PC-3 (cell line): ENCODE data around the gene PINLYP. TPM values are rescaled to one million over a fixed set of nuclear protein-coding genes. Genes with fewer than 3 reads are reported as not detected.

ENCODE experiments used
- ATAC-seq: fragments of 200-7000 bp; cut with Tn5 transposase; 2 replicates; pipeline ENCODE4 v1.9.1; 2020; ENCODE audit warnings: mild to moderate bottlenecking, moderate library complexity
- BruUV-seq: library from RNA; stranded (reverse); fragments of 400-500 nt; replicated peaks from 2 replicates; lab custom pipeline; 2021; lab: Mats Ljungman, UMichigan
- CTCF ChIA-PET: fragments of 300-600 bp; sonication (Branson Sonifier 250); formaldehyde crosslinking; loops from one replicate; lab custom pipeline; 2022; ENCODE audit warnings: antibody characterized with exemption; lab: Charles Lee
- POLR2A ChIA-PET: fragments of 300-600 bp; sonication (Branson Sonifier 250); formaldehyde crosslinking; loops from one replicate; lab custom pipeline; 2022; ENCODE audit warnings: antibody characterized with exemption; ENCODE audit not compliant: unreplicated experiment; lab: Charles Lee
- DNase-seq: peaks from one replicate; pipeline ENCODE4 v3.0.0-alpha.2; 2015
- H2AFZ ChIP-seq: fragments of 300-600 bp; sonication (generic); 2 replicates; pipeline ENCODE4 v1.6.0; 2016; ENCODE audit warnings: antibody characterized with exemption, low read length
- H3F3A ChIP-seq: fragments of 300-600 bp; sonication (generic); one replicate; pipeline ENCODE4 v1.6.0; 2017; ENCODE audit warnings: antibody characterized with exemption, low read length, control low read depth, mild to moderate bottlenecking; ENCODE audit not compliant: unreplicated experiment
- H3K27ac ChIP-seq: fragments of 300-600 bp; sonication (generic); 2 replicates; pipeline ENCODE4 v1.5.1; 2016; ENCODE audit warnings: mild to moderate bottlenecking, low read length
- H3K27me3 ChIP-seq: fragments of 300-600 bp; sonication (generic); 2 replicates; pipeline ENCODE4 v1.6.1; 2016; ENCODE audit warnings: low read length, mixed read lengths
- H3K36me3 ChIP-seq: fragments of 300-600 bp; sonication (generic); 2 replicates; pipeline ENCODE4 v1.6.1; 2016; ENCODE audit warnings: low read depth, mixed run types, low read length, mixed read lengths
- H3K4me1 ChIP-seq: fragments of 300-600 bp; sonication (generic); 2 replicates; pipeline ENCODE4 v1.5.1; 2016; ENCODE audit warnings: low read length; ENCODE audit not compliant: insufficient read depth
- H3K4me2 ChIP-seq: fragments of 300-600 bp; sonication (generic); 2 replicates; pipeline ENCODE4 v1.6.0; 2016; ENCODE audit warnings: low read length
- H3K4me3 ChIP-seq: fragments of 300-600 bp; sonication (generic); 2 replicates; pipeline ENCODE4 v1.5.1; 2016; ENCODE audit warnings: mild to moderate bottlenecking, low read length, mixed read lengths
- H3K79me2 ChIP-seq: fragments of 300-600 bp; sonication (generic); 2 replicates; pipeline ENCODE4 v1.6.1; 2017; ENCODE audit warnings: low read length, mixed read lengths
- H3K9ac ChIP-seq: fragments of 300-600 bp; sonication (generic); 2 replicates; pipeline ENCODE4 v1.6.0; 2016; ENCODE audit warnings: mild to moderate bottlenecking, low read length
- H3K9me2 ChIP-seq: fragments of 300-600 bp; sonication (generic); replicated peaks from 2 replicates; pipeline ENCODE4 v1.6.1; 2016; ENCODE audit warnings: mixed run types, low read length, mixed read lengths
- H3K9me3 ChIP-seq: fragments of 300-600 bp; sonication (generic); 2 replicates; pipeline ENCODE4 v1.6.1; 2016; ENCODE audit warnings: low read length, mixed read lengths
- H4K20me1 ChIP-seq: fragments of 300-600 bp; sonication (generic); 2 replicates; pipeline ENCODE4 v1.6.1; 2016; ENCODE audit warnings: low read length, mixed read lengths
- EZH2 ChIP-seq: fragments of 300-600 bp; sonication (generic); IDR thresholded peaks from one replicate; pipeline ENCODE4 v1.6.1; 2017; ENCODE audit warnings: antibody characterized with exemption, mild to moderate bottlenecking, low read length; ENCODE audit not compliant: unreplicated experiment
- EZH2phosphoT487 ChIP-seq: fragments of 300-600 bp; sonication (generic); IDR thresholded peaks from 2 replicates; pipeline ENCODE4 v1.6.1; 2018; ENCODE audit warnings: mild to moderate bottlenecking, antibody characterized with exemption, low read length, borderline replicate concordance
- intact Hi-C: fragments of 100-400 bp; cut with micrococcal nuclease; formaldehyde crosslinking; loops from 2 replicates; pipeline ENCODE4 v1.9.0; 2023
- total RNA-seq: library from RNA; depleted of rRNA; stranded (reverse); fragments of >200 nt; gene quantifications from 2 replicates; pipeline ENCODE4 v1.2.3, GENCODE V29; 2014
- TF ChIP-seq, protein P1 (sequence below): fragments of 300-600 bp; sonication (generic); conservative IDR thresholded peaks from 2 replicates; pipeline ENCODE4 v1.5.1; 2017; ENCODE audit warnings: antibody characterized with exemption, low read depth, mild to moderate bottlenecking, low read length

Gene PINLYP
- total RNA-seq, 1 experiment from 2014 or later, result 0.18 TPM

- Histone ChIP-seq H3K9ac (no peak overlapping the region), H3F3A (no peaks in the 10 kb centered on the region), H2AFZ (no peak overlapping the region), H3K4me1 (peaks cover 11% of the 10 kb centered on the region), H3K9me3 (no peaks in the 10 kb centered on the region), H3K79me2 (peaks cover 32% of the 10 kb centered on the region), H3K27ac (no peak overlapping the region), H4K20me1 (no peaks in the 10 kb centered on the region), H3K36me3 (no peaks in the 10 kb centered on the region), H3K4me3 (no peak overlapping the region), H3K27me3 (no peaks in the 10 kb centered on the region), H3K4me2 (no peak overlapping the region), H3K9me2 (no peaks in the 10 kb centered on the region)
- intact Hi-C loops, result no loop called here
- TF ChIP-seq EZH2 (no peak), EZH2phosphoT487 (no peak)
- TF ChIP-seq, protein P1, sequence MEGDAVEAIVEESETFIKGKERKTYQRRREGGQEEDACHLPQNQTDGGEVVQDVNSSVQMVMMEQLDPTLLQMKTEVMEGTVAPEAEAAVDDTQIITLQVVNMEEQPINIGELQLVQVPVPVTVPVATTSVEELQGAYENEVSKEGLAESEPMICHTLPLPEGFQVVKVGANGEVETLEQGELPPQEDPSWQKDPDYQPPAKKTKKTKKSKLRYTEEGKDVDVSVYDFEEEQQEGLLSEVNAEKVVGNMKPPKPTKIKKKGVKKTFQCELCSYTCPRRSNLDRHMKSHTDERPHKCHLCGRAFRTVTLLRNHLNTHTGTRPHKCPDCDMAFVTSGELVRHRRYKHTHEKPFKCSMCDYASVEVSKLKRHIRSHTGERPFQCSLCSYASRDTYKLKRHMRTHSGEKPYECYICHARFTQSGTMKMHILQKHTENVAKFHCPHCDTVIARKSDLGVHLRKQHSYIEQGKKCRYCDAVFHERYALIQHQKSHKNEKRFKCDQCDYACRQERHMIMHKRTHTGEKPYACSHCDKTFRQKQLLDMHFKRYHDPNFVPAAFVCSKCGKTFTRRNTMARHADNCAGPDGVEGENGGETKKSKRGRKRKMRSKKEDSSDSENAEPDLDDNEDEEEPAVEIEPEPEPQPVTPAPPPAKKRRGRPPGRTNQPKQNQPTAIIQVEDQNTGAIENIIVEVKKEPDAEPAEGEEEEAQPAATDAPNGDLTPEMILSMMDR, result no peak
- POLR2A ChIA-PET, result no interaction called here
- no TSS peak for BruUV-seq
- CTCF ChIA-PET, result no interaction called here
- ATAC-seq (no peak), DNase-seq (no peak)
Measured at GRCh38 chr19:43592800-43593350, 17.3 kb downstream of the PINLYP start.

- H3F3A ChIP-seq, result no peaks in the 10 kb centered on the region
- H3K79me2 ChIP-seq, result peaks cover 46% of the 10 kb centered on the region
- H3K9ac ChIP-seq, result no peak overlapping the region; the same call in 1 of the 2 replicates
- no peak overlapping the region for H2AFZ ChIP-seq
- peaks cover 14% of the 10 kb centered on the region for H3K4me1 ChIP-seq
- ATAC-seq, result no peak
- no peak overlapping the region for H3K27ac ChIP-seq
- peak overlapping the region; percentile 78 for H3K4me3 ChIP-seq
- TF ChIP-seq, protein P1, result no peak
- no peak for TF ChIP-seq EZH2phosphoT487
- TF ChIP-seq EZH2, result no peak
- no peaks in the 10 kb centered on the region for H3K9me3 ChIP-seq
- H3K9me2 ChIP-seq, result no peaks in the 10 kb centered on the region
- intact Hi-C loops, result loop anchor here (2.0 kb wide), 1 partner anchor 59 kb away; no protein-coding TSS in a partner anchor
- DNase-seq, result no peak
- POLR2A ChIA-PET, result no interaction called here
- H3K27me3 ChIP-seq, result no peaks in the 10 kb centered on the region
- H3K36me3 ChIP-seq, result no peaks in the 10 kb centered on the region
- peak overlapping the region; percentile 93 for H3K4me2 ChIP-seq
- CTCF ChIA-PET, result interaction anchor here (0.7 to 1.0 kb wide), 2 partner anchors 39 to 147 kb away, joined by 3 to 8 read pairs; no protein-coding TSS in a partner anchor
- no peaks in the 10 kb centered on the region for H4K20me1 ChIP-seq
- BruUV-seq, result no TSS peak
Measured at GRCh38 chr19:43594081-43594697, 18.6 kb downstream of the PINLYP start.
